ENCODE data around the gene MAPK8IP2. TPM values are rescaled to one million over a fixed set of nuclear protein-coding genes. Genes with fewer than 3 reads are reported as not detected.

The MAPK8IP2 gene
- polyA plus RNA-seq, 2 of the 4 experiments (the other 2 are of a cell fraction): 0.76 to 3.0 TPM

DNA sequence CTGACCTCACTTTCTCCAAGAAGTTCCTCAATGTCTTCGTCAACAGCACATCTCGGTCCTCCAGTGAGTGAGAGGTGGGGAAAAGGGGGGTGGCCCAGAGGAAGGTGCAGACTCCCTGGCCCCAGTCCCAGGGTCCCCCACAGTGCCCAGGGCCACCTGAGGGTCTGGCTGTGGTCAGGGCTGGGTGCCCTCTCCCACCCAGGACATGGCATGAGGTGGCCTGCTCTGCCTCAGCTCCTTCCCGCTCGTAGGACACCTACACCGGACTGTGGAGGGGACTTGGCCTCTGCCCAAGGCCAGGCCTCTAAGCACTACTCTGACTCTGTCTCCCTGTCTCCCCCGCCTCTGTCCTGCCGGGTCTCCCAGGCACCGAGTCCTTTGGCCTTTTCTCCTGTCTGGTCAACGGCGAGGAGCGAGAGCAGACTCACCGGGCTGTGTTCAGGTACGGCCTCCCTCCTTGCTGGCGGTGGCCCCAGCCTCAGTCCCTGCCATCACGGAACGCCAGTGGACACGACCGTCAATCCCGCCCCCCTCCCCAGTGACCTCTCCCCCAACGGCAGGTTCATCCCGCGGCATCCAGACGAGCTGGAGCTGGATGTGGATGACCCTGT lies 4.5 kb downstream of the MAPK8IP2 start:
- ChIA-PET CTCF (no interaction called here), POLR2A (no interaction called here)

DNA sequence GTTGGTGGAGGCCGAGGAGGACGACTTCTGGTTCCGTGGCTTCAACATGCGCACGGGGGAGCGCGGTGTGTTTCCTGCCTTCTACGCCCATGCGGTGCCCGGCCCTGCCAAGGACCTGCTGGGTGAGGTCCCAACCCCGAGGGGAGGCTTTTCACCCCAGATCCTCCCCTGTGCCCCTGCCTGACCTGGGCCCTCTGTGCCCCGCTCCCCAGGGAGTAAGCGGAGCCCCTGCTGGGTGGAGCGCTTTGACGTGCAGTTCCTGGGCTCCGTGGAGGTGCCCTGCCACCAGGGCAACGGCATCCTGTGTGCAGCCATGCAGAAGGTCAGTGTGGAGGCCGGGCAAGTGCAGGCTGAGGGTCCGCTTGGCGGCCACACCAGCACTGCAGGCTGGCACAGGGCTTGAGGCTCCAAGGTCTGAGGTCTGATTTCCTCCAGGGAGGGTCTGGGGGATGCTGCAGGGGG lies 5.1 kb downstream of the MAPK8IP2 start:
- TF ChIP-seq JUN (IDR thresholded peaks at IDR 0.05) (no peak), RAD21 (conservative IDR thresholded peaks at IDR 0.05 in 1 of 2, IDR thresholded peaks at IDR 0.05 in 1 of 2) (no peak), NR3C1 (IDR thresholded peaks at IDR 0.05) (no peak), CBX8 (IDR thresholded peaks at IDR 0.05) (no peak), CHD4 (IDR thresholded peaks at IDR 0.05; ENCODE audit: borderline replicate concordance) (no peak), RFX5 (IDR thresholded peaks at IDR 0.05) (no peak), HOXB13 (CRISPR knock-in tag; IDR thresholded peaks at IDR 0.05; ENCODE audit: low read depth) (no peak), RARB (CRISPR knock-in tag; IDR thresholded peaks at IDR 0.05) (no peak), CEBPB (IDR thresholded peaks at IDR 0.05) (no peak), BHLHE40 (IDR thresholded peaks at IDR 0.05; ENCODE audit: low read depth, low read length) (no peak), CBX2 (IDR thresholded peaks at IDR 0.05; ENCODE audit: borderline replicate concordance, low read depth) (no peak), FOSB (CRISPR knock-in tag; IDR thresholded peaks at IDR 0.05) (no peak), GATA3 (IDR thresholded peaks at IDR 0.05; ENCODE audit: borderline replicate concordance) (no peak)
- TF ChIP-seq, protein P1, sequence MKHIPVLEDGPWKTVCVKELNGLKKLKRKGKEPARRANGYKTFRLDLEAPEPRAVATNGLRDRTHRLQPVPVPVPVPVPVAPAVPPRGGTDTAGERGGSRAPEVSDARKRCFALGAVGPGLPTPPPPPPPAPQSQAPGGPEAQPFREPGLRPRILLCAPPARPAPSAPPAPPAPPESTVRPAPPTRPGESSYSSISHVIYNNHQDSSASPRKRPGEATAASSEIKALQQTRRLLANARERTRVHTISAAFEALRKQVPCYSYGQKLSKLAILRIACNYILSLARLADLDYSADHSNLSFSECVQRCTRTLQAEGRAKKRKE (CRISPR knock-in tag; IDR thresholded peaks at IDR 0.05; ENCODE audit: low read depth): no peak
- Histone ChIP-seq H3K4me1 (peaks cover 4% of the 10 kb centered on the region; the same call in 1 of the 3 replicates), H3K27ac (no peak overlapping the region), H3K4me3 (no peak overlapping the region), H3K4me2 (no peak overlapping the region), H3K9me3 (no peaks in the 10 kb centered on the region)
- FAIRE-seq (no peak), DNase-seq (ENCODE audit: low read depth in 1 of 2, low spot score in 1 of 2) (no peak), ATAC-seq (no peak)
- WGBS (ENCODE audit: missing lambda C conversion rate): no CpG with 5 or more reads among the region's 20 CpGs
- POLR2A ChIA-PET: no interaction called here
- CTCF ChIA-PET: interaction anchor here (0.6 kb wide), 1 partner anchor 14 kb away, joined by 3 read pairs; no protein-coding TSS in a partner anchor

More for the DNA sequence above, 4.5 kb downstream of the MAPK8IP2 start:
- TF ChIP-seq HEYL (CRISPR knock-in tag; IDR thresholded peaks at IDR 0.05): no peak
- no peak for TF ChIP-seq CEBPB (IDR thresholded peaks at IDR 0.05)
- no peak for TF ChIP-seq CHD4 (IDR thresholded peaks at IDR 0.05; ENCODE audit: borderline replicate concordance)
- TF ChIP-seq HOXB13 (CRISPR knock-in tag; IDR thresholded peaks at IDR 0.05; ENCODE audit: low read depth): no peak
- TF ChIP-seq POLR2AphosphoS2 (conservative IDR thresholded peaks at IDR 0.05; ENCODE audit: low read length): no peak
- no peak for TF ChIP-seq HOXA7 (CRISPR knock-in tag; IDR thresholded peaks at IDR 0.05)
- no peak for TF ChIP-seq POLR2A (IDR thresholded peaks at IDR 0.05; ENCODE audit: low read length)
- TF ChIP-seq FOSL2 (IDR thresholded peaks at IDR 0.05): no peak
- no peak for TF ChIP-seq FOSL2 (CRISPR knock-in tag; IDR thresholded peaks at IDR 0.05)
- TF ChIP-seq, protein P2, sequence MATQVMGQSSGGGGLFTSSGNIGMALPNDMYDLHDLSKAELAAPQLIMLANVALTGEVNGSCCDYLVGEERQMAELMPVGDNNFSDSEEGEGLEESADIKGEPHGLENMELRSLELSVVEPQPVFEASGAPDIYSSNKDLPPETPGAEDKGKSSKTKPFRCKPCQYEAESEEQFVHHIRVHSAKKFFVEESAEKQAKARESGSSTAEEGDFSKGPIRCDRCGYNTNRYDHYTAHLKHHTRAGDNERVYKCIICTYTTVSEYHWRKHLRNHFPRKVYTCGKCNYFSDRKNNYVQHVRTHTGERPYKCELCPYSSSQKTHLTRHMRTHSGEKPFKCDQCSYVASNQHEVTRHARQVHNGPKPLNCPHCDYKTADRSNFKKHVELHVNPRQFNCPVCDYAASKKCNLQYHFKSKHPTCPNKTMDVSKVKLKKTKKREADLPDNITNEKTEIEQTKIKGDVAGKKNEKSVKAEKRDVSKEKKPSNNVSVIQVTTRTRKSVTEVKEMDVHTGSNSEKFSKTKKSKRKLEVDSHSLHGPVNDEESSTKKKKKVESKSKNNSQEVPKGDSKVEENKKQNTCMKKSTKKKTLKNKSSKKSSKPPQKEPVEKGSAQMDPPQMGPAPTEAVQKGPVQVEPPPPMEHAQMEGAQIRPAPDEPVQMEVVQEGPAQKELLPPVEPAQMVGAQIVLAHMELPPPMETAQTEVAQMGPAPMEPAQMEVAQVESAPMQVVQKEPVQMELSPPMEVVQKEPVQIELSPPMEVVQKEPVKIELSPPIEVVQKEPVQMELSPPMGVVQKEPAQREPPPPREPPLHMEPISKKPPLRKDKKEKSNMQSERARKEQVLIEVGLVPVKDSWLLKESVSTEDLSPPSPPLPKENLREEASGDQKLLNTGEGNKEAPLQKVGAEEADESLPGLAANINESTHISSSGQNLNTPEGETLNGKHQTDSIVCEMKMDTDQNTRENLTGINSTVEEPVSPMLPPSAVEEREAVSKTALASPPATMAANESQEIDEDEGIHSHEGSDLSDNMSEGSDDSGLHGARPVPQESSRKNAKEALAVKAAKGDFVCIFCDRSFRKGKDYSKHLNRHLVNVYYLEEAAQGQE (IDR thresholded peaks at IDR 0.05): no peak
- no peak for TF ChIP-seq RCOR1 (IDR thresholded peaks at IDR 0.05; ENCODE audit: low read depth, low read length)
- no peak for FAIRE-seq
- no peak overlapping the region for H3K4me3 ChIP-seq
- H3K27ac ChIP-seq: no peak overlapping the region
- H3K9me3 ChIP-seq: no peaks in the 10 kb centered on the region
- WGBS (ENCODE audit: missing lambda C conversion rate): 84% methylated on average over 15 of the region's 23 CpGs
- ATAC-seq: no peak
- no peak overlapping the region for H3K4me2 ChIP-seq
- H3K4me1 ChIP-seq: peaks cover 4% of the 10 kb centered on the region; the same call in 1 of the 3 replicates
- no peak for DNase-seq (ENCODE audit: low read depth in 1 of 2, low spot score in 1 of 2)
